PC-9 (cell line): Measurements from ENCODE around the gene STK10. TPM values are rescaled to one million over a fixed set of nuclear protein-coding genes. Genes with fewer than 3 reads are reported as not detected.

Experiments
- BruUV-seq: library from RNA; stranded (reverse); fragments of 400-500 nt; replicated peaks from 2 replicates; lab custom pipeline; 2021; lab: Mats Ljungman, UMichigan
- CTCF ChIA-PET: fragments of 300-600 bp; sonication (Branson Sonifier 250); formaldehyde crosslinking; loops from one replicate; lab custom pipeline; 2022; ENCODE audit warnings: antibody characterized with exemption; lab: Charles Lee
- POLR2A ChIA-PET: fragments of 300-600 bp; sonication (Branson Sonifier 250); formaldehyde crosslinking; loops from one replicate; lab custom pipeline; 2022; ENCODE audit warnings: antibody characterized with exemption; ENCODE audit not compliant: unreplicated experiment; lab: Charles Lee
- DNase-seq, 2 experiments: peaks; one replicate each; pipeline versions ENCODE4 v3.0.0 to v3.0.0-alpha.2; 2015 to 2022; ENCODE audit warnings: mixed read lengths in 1 of 2
- H2AFZ ChIP-seq: fragments of 200-600 bp; sonication (generic); 2 replicates; pipeline ENCODE4 v1.8.1; 2017; ENCODE audit warnings: antibody characterized with exemption
- H3F3A ChIP-seq: fragments of 200-600 bp; sonication (generic); 2 replicates; pipeline ENCODE4 v1.8.1; 2017; ENCODE audit warnings: antibody characterized with exemption, mild to moderate bottlenecking, low read depth; ENCODE audit not compliant: insufficient read depth
- H3K27ac ChIP-seq: fragments of 200-600 bp; sonication (generic); 2 replicates; pipeline ENCODE4 v1.6.1; 2016; ENCODE audit warnings: mixed run types
- H3K27me3 ChIP-seq: fragments of 200-600 bp; sonication (generic); 2 replicates; pipeline ENCODE4 v1.6.1; 2016; ENCODE audit warnings: low read depth, mixed run types; ENCODE audit not compliant: insufficient read depth
- H3K36me3 ChIP-seq: fragments of 200-600 bp; sonication (generic); 2 replicates; pipeline ENCODE4 v1.6.1; 2016; ENCODE audit warnings: low read depth, mixed run types
- H3K4me1 ChIP-seq: fragments of 200-600 bp; sonication (generic); replicated peaks from 2 replicates; pipeline ENCODE4 v1.6.1; 2016; ENCODE audit warnings: mixed run types; ENCODE audit not compliant: insufficient read depth
- H3K4me2 ChIP-seq: fragments of 200-600 bp; sonication (generic); 2 replicates; pipeline ENCODE4 v1.6.1; 2017; ENCODE audit warnings: mixed run types
- H3K4me3 ChIP-seq: fragments of 200-600 bp; sonication (generic); 2 replicates; pipeline ENCODE4 v1.6.1; 2016; ENCODE audit warnings: mixed run types
- H3K79me2 ChIP-seq: fragments of 200-600 bp; sonication (generic); 2 replicates; pipeline ENCODE4 v1.6.1; 2017; ENCODE audit warnings: low read depth, mixed run types
- H3K9me2 ChIP-seq: fragments of 200-600 bp; sonication (generic); 2 replicates; pipeline ENCODE4 v1.8.1; 2017; ENCODE audit warnings: mild to moderate bottlenecking; ENCODE audit not compliant: insufficient read depth
- H3K9me3 ChIP-seq: fragments of 200-600 bp; sonication (generic); 2 replicates; pipeline ENCODE4 v1.8.1; 2016; ENCODE audit warnings: low read depth; ENCODE audit not compliant: insufficient read depth
- H4K20me1 ChIP-seq: fragments of 200-600 bp; sonication (generic); 2 replicates; pipeline ENCODE4 v1.8.1; 2017; ENCODE audit not compliant: insufficient read depth
- CTCF ChIP-seq: fragments of 200-600 bp; sonication (generic); conservative IDR thresholded peaks from 2 replicates; pipeline ENCODE4 v1.6.1; 2017; ENCODE audit warnings: mixed run types, antibody characterized with exemption, mild to moderate bottlenecking, moderate library complexity
- EZH2 ChIP-seq: fragments of 200-600 bp; sonication (generic); IDR thresholded peaks from 2 replicates; pipeline ENCODE4 v1.8.0; 2017; ENCODE audit warnings: antibody characterized with exemption, low read depth
- intact Hi-C: fragments of 100-400 bp; cut with micrococcal nuclease; formaldehyde crosslinking; loops from one replicate; pipeline ENCODE4 v1.10.0; 2022; ENCODE audit not compliant: unreplicated experiment
- total RNA-seq: library from RNA; stranded (reverse); gene quantifications from 2 replicates; pipeline ENCODE4 v1.2.3, GENCODE V29; 2021

The STK10 gene
- total RNA-seq, 1 experiment from 2014 or later: 31.5 TPM

GRCh38 chr5:172109749-172110148 lies 78.3 kb downstream of the STK10 start:
- ChIA-PET CTCF (interaction anchor here (0.7 kb wide), 1 partner anchor 294 kb away, joined by 4 read pairs; no protein-coding TSS in a partner anchor), POLR2A (no interaction called here)
- H3K9me3 ChIP-seq: no peaks in the 10 kb centered on the region
- BruUV-seq: no TSS peak
- H4K20me1 ChIP-seq: no peaks in the 10 kb centered on the region; the same call in 1 of the 2 replicates
- H3K36me3 ChIP-seq: no peaks in the 10 kb centered on the region
- peaks cover 16% of the 10 kb centered on the region for H3K4me1 ChIP-seq
- H3K9me2 ChIP-seq: no peaks in the 10 kb centered on the region
- no peak overlapping the region for H3K27ac ChIP-seq
- no peak overlapping the region for H3K4me2 ChIP-seq
- no peak overlapping the region for H3K4me3 ChIP-seq
- no peaks in the 10 kb centered on the region for H3K27me3 ChIP-seq
- intact Hi-C loops: loop anchor here (5.0 kb wide), 1 partner anchor 588 kb away; no protein-coding TSS in a partner anchor
- peaks cover 15% of the 10 kb centered on the region for H3F3A ChIP-seq
- TF ChIP-seq EZH2 (no peak), CTCF (no peak)
- H2AFZ ChIP-seq: no peak overlapping the region
- no peak for DNase-seq
- H3K79me2 ChIP-seq: no peaks in the 10 kb centered on the region

GRCh38 chr5:172107571-172107970 lies 80.5 kb downstream of the STK10 start:
- Histone ChIP-seq H3K27me3 (no peaks in the 10 kb centered on the region), H3K4me3 (no peak overlapping the region; the same call in 1 of the 2 replicates), H3F3A (peaks cover 24% of the 10 kb centered on the region), H3K36me3 (no peaks in the 10 kb centered on the region), H2AFZ (no peak overlapping the region), H3K9me3 (no peaks in the 10 kb centered on the region), H3K79me2 (no peaks in the 10 kb centered on the region), H4K20me1 (peaks cover 1% of the 10 kb centered on the region; the same call in 1 of the 2 replicates), H3K27ac (peak overlapping the region; percentile 25; the same call in 1 of the 2 replicates), H3K4me1 (peaks cover 23% of the 10 kb centered on the region), H3K9me2 (no peaks in the 10 kb centered on the region), H3K4me2 (peak overlapping the region; percentile 72; the same call in 1 of the 2 replicates)
- TF ChIP-seq CTCF (no peak), EZH2 (no peak)
- intact Hi-C loops: loop anchor here (1.0 to 5.0 kb wide), 3 partner anchors 81 to 590 kb away; partner anchors contain the start of gene STK10
- peak; percentile 50 to 63 for DNase-seq
- no TSS peak for BruUV-seq
- POLR2A ChIA-PET: interaction anchor here (0.5 to 0.6 kb wide), 3 partner anchors 78 to 175 kb away, joined by 3 to 5 read pairs (median 5); partner anchors contain the start of gene FBXW11
- CTCF ChIA-PET: interaction anchor here (0.6 to 0.7 kb wide), 3 partner anchors 41 to 374 kb away, joined by 3 to 6 read pairs (median 5); no protein-coding TSS in a partner anchor

- no peaks in the 10 kb centered on the region for H3K9me2 ChIP-seq
- peaks cover 27% of the 10 kb centered on the region for H3K4me1 ChIP-seq
- ChIA-PET CTCF (interaction anchor here (0.6 kb wide), 5 partner anchors 41 to 375 kb away, joined by 4 to 19 read pairs (median 5); partner anchors contain the start of gene STK10), POLR2A (interaction anchor here (0.6 kb wide), 1 partner anchor 79 kb away, joined by 3 read pairs; no protein-coding TSS in a partner anchor)
- peaks cover 24% of the 10 kb centered on the region for H3F3A ChIP-seq
- no TSS peak for BruUV-seq
- peak overlapping the region; percentile 25; the same call in 1 of the 2 replicates for H3K27ac ChIP-seq
- no peak overlapping the region for H2AFZ ChIP-seq
- DNase-seq: peak in 1 of 2 experiments; percentile 61
- H3K79me2 ChIP-seq: no peaks in the 10 kb centered on the region
- TF ChIP-seq CTCF (peak; percentile 99), EZH2 (no peak)
- H3K4me3 ChIP-seq: peak overlapping the region; percentile 29; the same call in 1 of the 2 replicates
- no peaks in the 10 kb centered on the region for H3K9me3 ChIP-seq
- peaks cover 3% of the 10 kb centered on the region; the same call in 1 of the 2 replicates for H4K20me1 ChIP-seq
- H3K4me2 ChIP-seq: peak overlapping the region; percentile 72
- H3K36me3 ChIP-seq: no peaks in the 10 kb centered on the region
- no peaks in the 10 kb centered on the region for H3K27me3 ChIP-seq
- intact Hi-C loops: loop anchor here (1.0 to 5.0 kb wide), 3 partner anchors 82 to 591 kb away; partner anchors contain the start of gene STK10
Measured at GRCh38 chr5:172106511-172107356, 81.3 kb downstream of the STK10 start.
